Measurements from ENCODE around the gene MYL4.

Gene MYL4

DNA sequence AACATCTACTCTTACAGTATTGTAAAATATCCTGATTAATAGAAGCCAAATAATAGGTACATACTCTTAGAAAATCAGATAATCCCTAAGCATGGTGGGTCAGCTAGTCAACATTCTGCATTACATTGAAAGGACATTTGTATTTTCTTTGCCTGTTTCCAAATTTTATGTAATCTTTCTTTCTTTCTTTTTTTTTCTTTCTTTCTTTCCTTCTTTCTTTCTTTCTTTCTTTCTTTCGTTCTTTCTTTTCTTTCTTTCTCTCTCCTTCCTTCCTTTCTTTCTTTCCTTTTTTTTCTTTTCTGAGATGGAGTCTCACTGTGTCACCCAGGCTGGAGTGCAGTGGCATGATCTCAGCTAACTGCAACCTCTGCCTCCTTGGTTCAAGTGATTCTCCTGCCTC, 63.3 kb downstream of the MYL4 start:
- TF ChIP-seq, protein P1, sequence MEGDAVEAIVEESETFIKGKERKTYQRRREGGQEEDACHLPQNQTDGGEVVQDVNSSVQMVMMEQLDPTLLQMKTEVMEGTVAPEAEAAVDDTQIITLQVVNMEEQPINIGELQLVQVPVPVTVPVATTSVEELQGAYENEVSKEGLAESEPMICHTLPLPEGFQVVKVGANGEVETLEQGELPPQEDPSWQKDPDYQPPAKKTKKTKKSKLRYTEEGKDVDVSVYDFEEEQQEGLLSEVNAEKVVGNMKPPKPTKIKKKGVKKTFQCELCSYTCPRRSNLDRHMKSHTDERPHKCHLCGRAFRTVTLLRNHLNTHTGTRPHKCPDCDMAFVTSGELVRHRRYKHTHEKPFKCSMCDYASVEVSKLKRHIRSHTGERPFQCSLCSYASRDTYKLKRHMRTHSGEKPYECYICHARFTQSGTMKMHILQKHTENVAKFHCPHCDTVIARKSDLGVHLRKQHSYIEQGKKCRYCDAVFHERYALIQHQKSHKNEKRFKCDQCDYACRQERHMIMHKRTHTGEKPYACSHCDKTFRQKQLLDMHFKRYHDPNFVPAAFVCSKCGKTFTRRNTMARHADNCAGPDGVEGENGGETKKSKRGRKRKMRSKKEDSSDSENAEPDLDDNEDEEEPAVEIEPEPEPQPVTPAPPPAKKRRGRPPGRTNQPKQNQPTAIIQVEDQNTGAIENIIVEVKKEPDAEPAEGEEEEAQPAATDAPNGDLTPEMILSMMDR (IDR thresholded peaks at IDR 0.05; ENCODE audit: low read depth, low read length), result no peak
- no peak for DNase-seq (ENCODE audit: extremely low read depth, low read depth)

- no peak for DNase-seq (ENCODE audit: extremely low read depth, low read depth)
- TF ChIP-seq, protein P1 (IDR thresholded peaks at IDR 0.05; ENCODE audit: low read depth, low read length), result no peak
These were observed 64.1 kb downstream of the MYL4 start for GRCh38 chr17:47273245-47273644.

Data from AG09319 (cell line).